Ascending aorta (tissue), 2 donors: ENCODE measurements around the gene ADTRP. TPM values are rescaled to one million over a fixed set of nuclear protein-coding genes. Genes with fewer than 3 reads are reported as not detected.

Source experiments
- DNase-seq, 2 donors: peaks; one replicate each; pipeline ENCODE4 v3.0.0-alpha.2; 2019; ENCODE audit warnings: low spot score in 2 of 2
- H3K27ac ChIP-seq, 2 donors: fragments of 200-600 bp; sonication (generic); one replicate each; pipeline ENCODE4 v1.5.1; 2016 to 2017; ENCODE audit warnings: mild to moderate bottlenecking in 1 of 2
- H3K27me3 ChIP-seq: fragments of 200-600 bp; sonication (generic); one replicate; pipeline ENCODE4 v1.5.1; 2017
- H3K36me3 ChIP-seq, 2 donors: fragments of 200-600 bp; sonication (generic); one replicate each; pipeline ENCODE4 v1.5.1; 2016
- H3K4me1 ChIP-seq, 2 donors: fragments of 200-600 bp; sonication (generic); one replicate each; pipeline ENCODE4 v1.5.1; 2016 to 2017; ENCODE audit warnings: mild to moderate bottlenecking in 1 of 2
- H3K4me3 ChIP-seq, 2 donors: fragments of 200-600 bp; sonication (generic); one replicate each; pipeline ENCODE4 v1.5.1; 2016 to 2017; ENCODE audit warnings: mild to moderate bottlenecking in 1 of 2
- H3K9me3 ChIP-seq, 2 donors: fragments of 200-600 bp; sonication (generic); one replicate each; pipeline ENCODE4 v1.5.1; 2016
- CTCF ChIP-seq, 3 experiments: fragments of 200-600 bp in 2 of 3; fragments of 450-650 bp in 1 of 3; sonication (generic) in 2 of 3; IDR thresholded peaks; one replicate each; pipeline ENCODE4 v1.5.1; 2016 to 2019; ENCODE audit warnings: antibody characterized with exemption in 3 of 3, mild to moderate bottlenecking in 1 of 3, moderate library complexity in 1 of 3
- intact Hi-C: fragments of 100-400 bp; cut with DNase I; formaldehyde crosslinking; loops from one replicate; pipeline ENCODE4 v1.15.1; 2023
- total RNA-seq: library from RNA; depleted of rRNA; stranded (reverse); fragments of >200 nt; gene quantifications from one replicate; pipeline ENCODE4 v1.1.0, GENCODE V29; 2016

The ADTRP gene
- total RNA-seq, 1 donor from 2014 or later = not detected

GRCh38 chr6:11793277-11793676 lies 14.7 kb upstream of the ADTRP start:
- no peak for DNase-seq
- peaks cover 0 to 8% of the 10 kb centered on the region in 2 donors for H3K4me1 ChIP-seq
- TF ChIP-seq CTCF (IDR thresholded peaks at IDR 0.05) = no peak
- peaks cover 0 to 6% of the 10 kb centered on the region in 2 donors for H3K9me3 ChIP-seq
- H3K36me3 ChIP-seq = no peaks in the 10 kb centered on the region
- intact Hi-C loops = no loop called here
- H3K27ac ChIP-seq = no peak overlapping the region
- no peaks in the 10 kb centered on the region for H3K27me3 ChIP-seq
- no peak overlapping the region for H3K4me3 ChIP-seq

- no peak for TF ChIP-seq CTCF (IDR thresholded peaks at IDR 0.05)
- Histone ChIP-seq H3K36me3 (no peaks in the 10 kb centered on the region), H3K9me3 (peaks cover 0 to 6% of the 10 kb centered on the region in 2 donors), H3K27ac (no peak overlapping the region), H3K4me3 (no peak overlapping the region), H3K27me3 (no peaks in the 10 kb centered on the region), H3K4me1 (peaks cover 0 to 8% of the 10 kb centered on the region in 2 donors)
- intact Hi-C loops = no loop called here
- no peak for DNase-seq
These were observed 12.9 kb upstream of the ADTRP start for GRCh38 chr6:11791354-11792107.

DNA sequence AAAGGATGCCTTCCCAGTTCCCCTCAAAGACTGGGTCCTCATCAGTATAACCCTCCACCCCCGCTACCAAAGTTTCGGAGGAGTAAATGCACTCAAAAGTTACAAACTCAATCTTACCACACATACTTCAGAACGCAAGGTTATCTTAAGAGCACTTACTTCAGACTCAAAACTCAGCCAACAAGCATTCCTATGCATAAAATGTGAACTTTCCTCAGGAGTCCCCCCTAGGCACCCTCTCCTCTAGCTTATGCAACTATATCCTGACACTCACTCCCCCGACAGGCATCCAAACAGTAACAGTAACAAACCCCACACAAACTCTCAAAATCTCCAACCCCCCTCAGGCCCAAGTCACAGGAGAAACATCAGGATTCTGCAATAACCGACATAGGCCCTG lies 11.1 kb upstream of the ADTRP start:
- peaks cover 0 to 6% of the 10 kb centered on the region in 2 donors for H3K9me3 ChIP-seq
- peaks cover 0 to 3% of the 10 kb centered on the region in 2 donors for H3K4me1 ChIP-seq
- no peak for TF ChIP-seq CTCF (IDR thresholded peaks at IDR 0.05)
- no peak for DNase-seq
- no peak overlapping the region for H3K27ac ChIP-seq
- no peaks in the 10 kb centered on the region for H3K27me3 ChIP-seq
- H3K4me3 ChIP-seq = no peak overlapping the region
- no peaks in the 10 kb centered on the region for H3K36me3 ChIP-seq
- intact Hi-C loops = no loop called here

GRCh38 chr6:11788043-11788442 lies 9.4 kb upstream of the ADTRP start:
- intact Hi-C loops = no loop called here
- Histone ChIP-seq H3K4me3 (no peak overlapping the region), H3K9me3 (peaks cover 0 to 3% of the 10 kb centered on the region in 2 donors), H3K27ac (no peak overlapping the region), H3K4me1 (no peaks in the 10 kb centered on the region), H3K27me3 (no peaks in the 10 kb centered on the region), H3K36me3 (no peaks in the 10 kb centered on the region)
- TF ChIP-seq CTCF (IDR thresholded peaks at IDR 0.05) = no peak
- no peak for DNase-seq

DNA sequence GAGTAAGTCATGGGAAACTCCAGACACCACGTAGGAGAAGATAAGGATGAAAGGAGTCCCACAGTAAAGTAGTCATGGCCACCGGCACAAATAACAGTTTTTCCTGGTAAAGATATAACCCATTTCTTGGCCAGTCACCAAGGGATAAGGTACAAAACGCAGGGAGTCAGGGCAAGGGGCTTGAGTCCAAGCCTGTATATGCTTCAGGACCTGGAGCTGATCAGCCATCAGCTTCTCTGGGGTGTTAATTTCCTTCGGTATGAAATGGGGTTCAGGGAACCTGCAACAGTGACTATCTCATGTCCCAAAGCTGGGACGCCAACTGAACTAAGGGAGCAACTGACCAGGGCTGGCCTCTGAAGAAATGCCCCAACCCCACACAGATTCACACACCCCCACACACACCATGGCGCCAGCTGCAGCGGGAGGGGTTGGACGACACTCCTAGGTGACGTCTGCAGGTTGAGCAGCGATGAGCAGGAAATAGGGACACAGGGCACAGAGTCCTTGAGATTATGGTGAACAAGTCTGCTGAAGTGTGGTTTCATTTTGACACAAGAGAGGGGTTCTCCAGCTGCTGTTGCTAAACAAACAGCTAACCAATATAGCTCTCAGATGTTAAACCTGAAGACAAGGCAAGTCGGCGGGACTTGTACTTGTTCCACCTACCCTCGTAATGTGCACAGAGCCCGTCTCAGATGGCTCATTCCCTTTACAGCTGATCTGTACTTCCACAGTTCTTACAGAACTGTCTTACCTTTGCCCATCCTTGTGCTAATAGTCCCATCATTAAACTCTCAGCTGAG lies 7.4 kb upstream of the ADTRP start:
- H3K27ac ChIP-seq = no peak overlapping the region
- no peak overlapping the region for H3K4me3 ChIP-seq
- no peaks in the 10 kb centered on the region for H3K9me3 ChIP-seq
- intact Hi-C loops = no loop called here
- no peaks in the 10 kb centered on the region for H3K36me3 ChIP-seq
- H3K4me1 ChIP-seq = no peaks in the 10 kb centered on the region
- no peaks in the 10 kb centered on the region for H3K27me3 ChIP-seq
- TF ChIP-seq CTCF (IDR thresholded peaks at IDR 0.05) = no peak
- no peak for DNase-seq
